Right lobe of liver (tissue), 4 donors: ENCODE data around the gene CHMP5.

Experiments used
- POLR2A ChIP-seq: fragments of 450-650 bp; IDR thresholded peaks from one replicate; pipeline ENCODE4 v1.6.1; 2017; ENCODE audit warnings: antibody characterized with exemption, mild to moderate bottlenecking
- TF ChIP-seq, protein P1 (sequence below), 4 donors: fragments of 200-600 bp in 3 of 4; fragments of 450-650 bp in 1 of 4; IDR thresholded peaks; one replicate each; pipeline versions ENCODE4 v1.5.1 to v1.8.0; 2016 to 2022; ENCODE audit warnings: antibody characterized with exemption in 4 of 4, mild to moderate bottlenecking in 2 of 4
- donor health status: DM: no; HTN: no; CAD: no.
- donor health status: DM: no; HTN: no; CAD: no.
- donor health status: DM: no; HTN: yes; CAD: no.

DNA sequence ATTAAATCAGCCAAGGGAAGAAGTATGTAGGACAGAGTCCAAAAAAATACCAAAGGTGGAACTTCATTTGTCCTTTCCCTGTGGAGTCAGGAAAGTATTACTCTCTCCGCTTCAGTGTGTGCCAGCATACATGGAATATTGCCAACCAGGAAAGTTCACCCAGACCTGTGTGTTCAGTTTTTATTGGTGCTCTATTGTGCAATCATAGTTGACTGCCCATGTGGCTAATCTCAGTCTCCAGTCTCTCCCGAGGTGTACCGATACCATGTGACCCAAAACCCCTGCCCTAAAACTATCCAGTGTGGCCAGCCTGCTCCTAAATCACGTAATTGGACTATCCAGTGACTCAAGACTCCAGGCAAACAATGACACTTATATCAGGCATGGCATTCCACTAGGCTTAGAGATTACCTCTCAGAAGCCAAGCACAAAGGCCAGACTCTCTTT is 64.3 kb downstream of the CHMP5 start:
- TF ChIP-seq, protein P1, sequence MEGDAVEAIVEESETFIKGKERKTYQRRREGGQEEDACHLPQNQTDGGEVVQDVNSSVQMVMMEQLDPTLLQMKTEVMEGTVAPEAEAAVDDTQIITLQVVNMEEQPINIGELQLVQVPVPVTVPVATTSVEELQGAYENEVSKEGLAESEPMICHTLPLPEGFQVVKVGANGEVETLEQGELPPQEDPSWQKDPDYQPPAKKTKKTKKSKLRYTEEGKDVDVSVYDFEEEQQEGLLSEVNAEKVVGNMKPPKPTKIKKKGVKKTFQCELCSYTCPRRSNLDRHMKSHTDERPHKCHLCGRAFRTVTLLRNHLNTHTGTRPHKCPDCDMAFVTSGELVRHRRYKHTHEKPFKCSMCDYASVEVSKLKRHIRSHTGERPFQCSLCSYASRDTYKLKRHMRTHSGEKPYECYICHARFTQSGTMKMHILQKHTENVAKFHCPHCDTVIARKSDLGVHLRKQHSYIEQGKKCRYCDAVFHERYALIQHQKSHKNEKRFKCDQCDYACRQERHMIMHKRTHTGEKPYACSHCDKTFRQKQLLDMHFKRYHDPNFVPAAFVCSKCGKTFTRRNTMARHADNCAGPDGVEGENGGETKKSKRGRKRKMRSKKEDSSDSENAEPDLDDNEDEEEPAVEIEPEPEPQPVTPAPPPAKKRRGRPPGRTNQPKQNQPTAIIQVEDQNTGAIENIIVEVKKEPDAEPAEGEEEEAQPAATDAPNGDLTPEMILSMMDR (IDR thresholded peaks at IDR 0.05): no peak
- no peak for TF ChIP-seq POLR2A
